H9 (cell line): ENCODE results near the gene GPR160. TPM values are rescaled to one million over a fixed set of nuclear protein-coding genes. Genes with fewer than 3 reads are reported as not detected.

Source experiments
- DNase-seq: peaks from one replicate; pipeline ENCODE4 v3.0.0-alpha.2; 2017
- H2AFZ ChIP-seq: one replicate; pipeline ENCODE4 v1.6.1; 2013; ENCODE audit warnings: mild to moderate bottlenecking, low read length, control low read depth, moderate library complexity
- H2AK5ac ChIP-seq: 2 replicates; pipeline ENCODE4 v1.6.1; 2013; ENCODE audit warnings: low read length, control low read depth, mixed read lengths; ENCODE audit not compliant: insufficient read length
- H2BK120ac ChIP-seq: one replicate; pipeline ENCODE4 v1.6.1; 2013; ENCODE audit warnings: low read depth, mild to moderate bottlenecking, low read length, control low read depth, inconsistent platforms; ENCODE audit not compliant: poor library complexity, severe bottlenecking
- H2BK12ac ChIP-seq: 2 replicates; pipeline ENCODE4 v1.6.1; 2013; ENCODE audit warnings: low read length, control low read depth, mixed read lengths, low read depth; ENCODE audit not compliant: insufficient read length
- H2BK15ac ChIP-seq: 2 replicates; pipeline ENCODE4 v1.6.1; 2013; ENCODE audit warnings: low read depth, low read length, control low read depth
- H2BK20ac ChIP-seq: one replicate; pipeline ENCODE4 v1.6.1; 2013; ENCODE audit warnings: low read depth, mild to moderate bottlenecking, low read length, control low read depth, inconsistent platforms; ENCODE audit not compliant: poor library complexity, severe bottlenecking
- H2BK5ac ChIP-seq: 2 replicates; pipeline ENCODE4 v1.6.1; 2013; ENCODE audit warnings: low read length, control low read depth, mixed read lengths; ENCODE audit not compliant: insufficient read length
- H3K14ac ChIP-seq: 2 replicates; pipeline ENCODE4 v1.6.1; 2013; ENCODE audit warnings: low read length, control low read depth; ENCODE audit not compliant: insufficient read depth
- H3K18ac ChIP-seq: 2 replicates; pipeline ENCODE4 v1.6.1; 2013; ENCODE audit warnings: low read depth, mild to moderate bottlenecking, mixed read lengths, low read length, control low read depth; ENCODE audit not compliant: insufficient read length
- H3K23ac ChIP-seq: 2 replicates; pipeline ENCODE4 v1.6.1; 2013; ENCODE audit warnings: low read length, control low read depth, mixed read lengths, low read depth; ENCODE audit not compliant: insufficient read length
- H3K23me2 ChIP-seq: 2 replicates; pipeline ENCODE4 v1.6.1; 2013; ENCODE audit warnings: low read depth, mild to moderate bottlenecking, mixed read lengths, low read length, control low read depth; ENCODE audit not compliant: insufficient read length, poor library complexity, severe bottlenecking
- H3K27ac ChIP-seq: 2 replicates; pipeline ENCODE4 v1.5.1; 2013; ENCODE audit warnings: low read length, control low read depth, mixed read lengths, low read depth; ENCODE audit not compliant: insufficient read length
- H3K27me3 ChIP-seq: 2 replicates; pipeline ENCODE4 v1.6.1; 2013; ENCODE audit warnings: low read length, control low read depth, inconsistent platforms; ENCODE audit not compliant: insufficient read depth
- H3K4ac ChIP-seq: 2 replicates; pipeline ENCODE4 v1.6.1; 2013; ENCODE audit warnings: low read depth, mild to moderate bottlenecking, control low read depth, inconsistent platforms, low read length, moderate library complexity
- H3K4me1 ChIP-seq: 2 replicates; pipeline ENCODE4 v1.6.1; 2013; ENCODE audit warnings: low read length, control low read depth, inconsistent platforms; ENCODE audit not compliant: insufficient read depth
- H3K4me2 ChIP-seq: 2 replicates; pipeline ENCODE4 v1.6.1; 2013; ENCODE audit warnings: low read length, control low read depth, mixed read lengths; ENCODE audit not compliant: insufficient read length, insufficient read depth
- H3K56ac ChIP-seq: 2 replicates; pipeline ENCODE4 v1.6.1; 2013; ENCODE audit warnings: low read depth, mild to moderate bottlenecking, mixed read lengths, low read length, control low read depth; ENCODE audit not compliant: insufficient read length
- H3K79me1 ChIP-seq: 2 replicates; pipeline ENCODE4 v1.6.1; 2013; ENCODE audit warnings: low read depth, mild to moderate bottlenecking, moderate library complexity, low read length, control low read depth, inconsistent platforms; ENCODE audit not compliant: insufficient read depth, poor library complexity, severe bottlenecking
- H3K79me2 ChIP-seq: 2 replicates; pipeline ENCODE4 v1.6.1; 2013; ENCODE audit warnings: low read length, control low read depth, inconsistent platforms; ENCODE audit not compliant: insufficient read depth
- H3K9ac ChIP-seq: 2 replicates; pipeline ENCODE4 v1.6.1; 2013; ENCODE audit warnings: low read length, control low read depth, mixed read lengths; ENCODE audit not compliant: insufficient read length; ENCODE audit errors: extremely low read depth
- H3K9me3 ChIP-seq: one replicate; pipeline ENCODE4 v1.6.1; 2013; ENCODE audit warnings: low read depth, low read length, inconsistent platforms; ENCODE audit not compliant: control insufficient read depth
- H3T11ph ChIP-seq: one replicate; pipeline ENCODE4 v1.6.1; 2013; ENCODE audit warnings: mild to moderate bottlenecking, low read length, control low read depth, inconsistent platforms
- H4K20me1 ChIP-seq: one replicate; pipeline ENCODE4 v1.6.1; 2013; ENCODE audit not compliant: control insufficient read depth, insufficient read length, insufficient read depth
- H4K5ac ChIP-seq: 2 replicates; pipeline ENCODE4 v1.6.1; 2013; ENCODE audit warnings: low read depth, mild to moderate bottlenecking, mixed read lengths, low read length, control low read depth; ENCODE audit not compliant: insufficient read length
- H4K8ac ChIP-seq: replicated peaks from 2 replicates; pipeline ENCODE4 v1.6.1; 2013; ENCODE audit warnings: low read length, control low read depth, mixed read lengths, low read depth; ENCODE audit not compliant: insufficient read length
- H4K91ac ChIP-seq: 2 replicates; pipeline ENCODE4 v1.6.1; 2013; ENCODE audit warnings: low read depth, mild to moderate bottlenecking, moderate library complexity, mixed read lengths, low read length, control low read depth; ENCODE audit not compliant: insufficient read length
- H3K27ac Mint-ChIP-seq, 3 experiments: 2 replicates in 2 of 3; 3 replicates in 1 of 3; pipeline ENCODE4 v1.8.0; 2020 to 2021; ENCODE audit warnings: mixed read lengths in 3 of 3, mild to moderate bottlenecking in 1 of 3, moderate library complexity in 1 of 3
- H3K27me3 Mint-ChIP-seq: 2 replicates; pipeline ENCODE4 v1.8.0; 2021; ENCODE audit warnings: low read depth, mild to moderate bottlenecking, moderate library complexity, mixed read lengths
- H3K36me3 Mint-ChIP-seq, 3 experiments: 2 replicates in 2 of 3; 3 replicates in 1 of 3; pipeline ENCODE4 v1.8.0; 2020 to 2021; ENCODE audit warnings: low read depth in 3 of 3, mixed read lengths in 3 of 3; ENCODE audit not compliant: insufficient read depth in 1 of 3
- H3K4me1 Mint-ChIP-seq, 2 experiments: 2 replicates each; pipeline ENCODE4 v1.8.0; 2020; ENCODE audit warnings: mixed read lengths in 2 of 2
- H3K4me3 Mint-ChIP-seq, 2 experiments: 2 replicates in 1 of 2; 3 replicates in 1 of 2; pipeline ENCODE4 v1.8.0; 2020 to 2021; ENCODE audit warnings: mild to moderate bottlenecking in 2 of 2, mixed read lengths in 2 of 2, moderate library complexity in 1 of 2
- H3K9me3 Mint-ChIP-seq, 2 experiments: 2 replicates in 1 of 2; 3 replicates in 1 of 2; pipeline ENCODE4 v1.8.0; 2020; ENCODE audit warnings: mild to moderate bottlenecking in 2 of 2, mixed read lengths in 2 of 2, moderate library complexity in 1 of 2
- CTCF ChIP-seq: fragments of 200-600 bp; sonication (generic); conservative IDR thresholded peaks from 3 replicates; pipeline ENCODE4 v1.8.0; 2021; ENCODE audit warnings: antibody characterized with exemption, mild to moderate bottlenecking
- WGBS: extraction: QIAGEN DNeasy Blood & Tissue Kit; methylation state at CpG from one replicate; pipeline ENCODE4 v1.1.7; 2013; ENCODE audit warnings: missing lambda C conversion rate, low lambda C conversion rate, mixed read lengths; ENCODE audit not compliant: insufficient read length; ENCODE audit errors: extremely low coverage; 5-methylcytosine and 5-hydroxymethylcytosine counted together
- total RNA-seq: library from RNA; stranded (reverse); gene quantifications from 2 replicates; pipeline ENCODE4 v1.2.1, GENCODE V29; 2021

GPR160 gene
- total RNA-seq, 1 experiment from 2014 or later, result 14.1 TPM

- no peak overlapping the region for H3K4me3 Mint-ChIP-seq
- no peaks in the 10 kb centered on the region for H3K9me3 ChIP-seq
These were observed 15.5 kb upstream of the GPR160 start for GRCh38 chr3:170022336-170022735.

More at GRCh38 chr3:170022336-170022735, 15.5 kb upstream of the GPR160 start:
- Histone ChIP-seq H3K27ac (no peak overlapping the region), H3K4me1 (no peaks in the 10 kb centered on the region), H3K18ac (no peak overlapping the region), H3K79me1 (no peaks in the 10 kb centered on the region), H3K23ac (no peak overlapping the region), H2AFZ (no peak overlapping the region), H3K27me3 (no peaks in the 10 kb centered on the region), H2AK5ac (no peak overlapping the region), H3K14ac (no peak overlapping the region), H3K23me2 (no peaks in the 10 kb centered on the region), H3K56ac (no peak overlapping the region), H2BK15ac (no peak overlapping the region), H3K79me2 (no peaks in the 10 kb centered on the region), H4K8ac (no peak overlapping the region), H3K9ac (no peak overlapping the region), H4K20me1 (no peaks in the 10 kb centered on the region), H3K4me2 (no peak overlapping the region), H2BK5ac (no peak overlapping the region), H2BK20ac (no peak overlapping the region), H4K91ac (no peak overlapping the region), H3T11ph (no peak overlapping the region), H2BK120ac (no peak overlapping the region), H3K4ac (no peak overlapping the region), H4K5ac (no peak overlapping the region), H2BK12ac (no peak overlapping the region)
- H3K4me1 Mint-ChIP-seq, result no peaks in the 10 kb centered on the region
- no peak for DNase-seq
- no peaks in the 10 kb centered on the region for H3K36me3 Mint-ChIP-seq
- TF ChIP-seq CTCF, result no peak
- no peaks in the 10 kb centered on the region for H3K9me3 Mint-ChIP-seq
- H3K27ac Mint-ChIP-seq, result no peak overlapping the region
- no peaks in the 10 kb centered on the region for H3K27me3 Mint-ChIP-seq
- no CpG with 5 or more reads among the region's 4 CpGs for WGBS
